KOPT-K1 (cell line): ENCODE results near the gene TSC22D1.
A peak's percentile ranks its signal among the peaks of the same experiment; 100 is the strongest.

ENCODE experiments used
- H3K27ac ChIP-seq: fragments of 200-600 bp; sonication (generic); 2 replicates; pipeline ENCODE4 v1.5.1; 2016; ENCODE audit warnings: antibody characterized with exemption, mild to moderate bottlenecking, low read depth, low read length; ENCODE audit not compliant: poor library complexity, severe bottlenecking
- H3K36me3 ChIP-seq: fragments of 200-600 bp; sonication (generic); 2 replicates; pipeline ENCODE4 v1.5.1; 2017; ENCODE audit warnings: antibody characterized with exemption, mild to moderate bottlenecking, low read length, moderate library complexity; ENCODE audit not compliant: insufficient read depth
- H3K9me3 ChIP-seq: fragments of 200-600 bp; sonication (generic); 2 replicates; pipeline ENCODE4 v1.5.1; 2017; ENCODE audit warnings: antibody characterized with exemption, low read length, mild to moderate bottlenecking; ENCODE audit not compliant: insufficient read depth, poor library complexity, severe bottlenecking

TSC22D1 gene

GRCh38 chr13:44437356-44438233 is 138.5 kb downstream of the TSC22D1 start:
- Histone ChIP-seq H3K9me3 (no peaks in the 10 kb centered on the region), H3K36me3 (peaks cover 23% of the 10 kb centered on the region), H3K27ac (peak overlapping the region; percentile 88)

GRCh38 chr13:44436589-44437337 is 139.4 kb downstream of the TSC22D1 start:
- peak overlapping the region; percentile 88 for H3K27ac ChIP-seq

GRCh38 chr13:44435919-44436510 is 140.1 kb downstream of the TSC22D1 start:
- Histone ChIP-seq H3K27ac (peak overlapping the region; percentile 88), H3K9me3 (no peaks in the 10 kb centered on the region), H3K36me3 (peaks cover 25% of the 10 kb centered on the region)

More at GRCh38 chr13:44436589-44437337, 139.4 kb downstream of the TSC22D1 start:
- Histone ChIP-seq H3K9me3 (no peaks in the 10 kb centered on the region), H3K36me3 (peaks cover 25% of the 10 kb centered on the region)

- Histone ChIP-seq H3K9me3 (no peaks in the 10 kb centered on the region), H3K36me3 (peaks cover 25% of the 10 kb centered on the region), H3K27ac (peak overlapping the region; percentile 88)
These were observed 140.8 kb downstream of the TSC22D1 start for GRCh38 chr13:44435142-44435918.

- Histone ChIP-seq H3K27ac (peak overlapping the region; percentile 88), H3K36me3 (peaks cover 25% of the 10 kb centered on the region), H3K9me3 (no peaks in the 10 kb centered on the region)
These were observed 141.4 kb downstream of the TSC22D1 start for GRCh38 chr13:44434766-44435141.

GRCh38 chr13:44433863-44434765 is 142.0 kb downstream of the TSC22D1 start:
- H3K36me3 ChIP-seq: peaks cover 25% of the 10 kb centered on the region
- peak overlapping the region; percentile 88 for H3K27ac ChIP-seq
- no peaks in the 10 kb centered on the region for H3K9me3 ChIP-seq

GRCh38 chr13:44432650-44433049 is 143.5 kb downstream of the TSC22D1 start:
- Histone ChIP-seq H3K36me3 (peaks cover 25% of the 10 kb centered on the region), H3K9me3 (peaks cover under 1% of the 10 kb centered on the region), H3K27ac (no peak overlapping the region)

GRCh38 chr13:44431150-44431549 is 145.0 kb downstream of the TSC22D1 start:
- Histone ChIP-seq H3K9me3 (peaks cover 6% of the 10 kb centered on the region), H3K27ac (no peak overlapping the region), H3K36me3 (peaks cover 25% of the 10 kb centered on the region)

GRCh38 chr13:44429311-44429710 is 146.8 kb downstream of the TSC22D1 start:
- Histone ChIP-seq H3K9me3 (peaks cover 6% of the 10 kb centered on the region), H3K36me3 (peaks cover 19% of the 10 kb centered on the region), H3K27ac (no peak overlapping the region)

GRCh38 chr13:44426461-44426860 is 149.7 kb downstream of the TSC22D1 start:
- Histone ChIP-seq H3K36me3 (no peaks in the 10 kb centered on the region), H3K9me3 (peaks cover 6% of the 10 kb centered on the region), H3K27ac (no peak overlapping the region)

- Histone ChIP-seq H3K9me3 (peaks cover 6% of the 10 kb centered on the region), H3K27ac (no peak overlapping the region), H3K36me3 (no peaks in the 10 kb centered on the region)
These were observed 150.4 kb downstream of the TSC22D1 start for GRCh38 chr13:44425815-44426078.

GRCh38 chr13:44425041-44425814 is 150.9 kb downstream of the TSC22D1 start:
- no peak overlapping the region for H3K27ac ChIP-seq
- peaks cover 6% of the 10 kb centered on the region for H3K9me3 ChIP-seq
- H3K36me3 ChIP-seq: no peaks in the 10 kb centered on the region

GRCh38 chr13:44423824-44424223 is 152.3 kb downstream of the TSC22D1 start:
- Histone ChIP-seq H3K36me3 (no peaks in the 10 kb centered on the region), H3K9me3 (peaks cover 6% of the 10 kb centered on the region), H3K27ac (no peak overlapping the region)
